Adrenal gland (tissue), 12 donors: ENCODE data around the gene PFAS. TPM values are rescaled to one million over a fixed set of nuclear protein-coding genes. Genes with fewer than 3 reads are reported as not detected.

ENCODE experiments used
- DNase-seq, 7 donors: peaks; one replicate each; pipeline ENCODE4 v3.0.0-alpha.2; 2019 to 2020
- H3K27ac ChIP-seq, 5 donors: fragments of 200-600 bp; sonication (generic) in 4 of 5; 1 replicate in 3 of 5; 2 replicates in 2 of 5; pipeline versions ENCODE4 v1.5.1 to v1.8.0; 2016 to 2020; ENCODE audit warnings: mild to moderate bottlenecking in 1 of 5
- H3K27me3 ChIP-seq: fragments of 200-600 bp; 2 replicates; pipeline ENCODE4 v1.8.0; 2021
- H3K36me3 ChIP-seq, 2 donors: fragments of 200-600 bp; replicated peaks in 1 of 2; 1 replicate in 1 of 2; 2 replicates in 1 of 2; pipeline versions ENCODE4 v1.5.1 to v1.8.0; 2018 to 2022
- H3K4me1 ChIP-seq, 2 donors: fragments of 200-600 bp; replicated peaks in 1 of 2; 1 replicate in 1 of 2; 2 replicates in 1 of 2; pipeline versions ENCODE4 v1.5.1 to v1.8.0; 2018 to 2021
- H3K4me3 ChIP-seq, 4 donors: fragments of 200-600 bp; sonication (generic) in 3 of 4; one replicate each; pipeline ENCODE4 v1.5.1; 2016 to 2018
- H3K9me3 ChIP-seq, 3 donors: fragments of 200-600 bp; sonication (generic) in 1 of 3; replicated peaks in 1 of 3; 1 replicate in 2 of 3; 2 replicates in 1 of 3; pipeline versions ENCODE4 v1.5.1 to v1.8.0; 2016 to 2021
- POLR2A ChIP-seq, 2 donors: fragments of 450-650 bp; IDR thresholded peaks; one replicate each; pipeline ENCODE4 v1.6.1; 2017; ENCODE audit warnings: antibody characterized with exemption in 2 of 2, mild to moderate bottlenecking in 2 of 2, moderate library complexity in 1 of 2
- WGBS, 4 donors: extraction: QIAGEN DNeasy Blood & Tissue Kit in 2 of 4; methylation state at CpG; one replicate each; pipeline versions ENCODE4 v1.1.5 to v1.1.7; 2013 to 2017; 5-methylcytosine and 5-hydroxymethylcytosine counted together
- intact Hi-C, 2 donors: fragments of 100-400 bp; cut with DNase I; formaldehyde crosslinking; loops; one replicate each; pipeline versions ENCODE4 v1.14.1 to v1.15.0; 2022 to 2023
- polyA plus RNA-seq, 3 donors: library from polyadenylated mRNA; stranded (reverse); fragments of 200-250 nt in 2 of 3; fragments of 350-450 nt in 1 of 3; fragmentation: Illumina TruSeq in 1 of 3; extraction: RNeasy Lipid Tissue Mini Kit (QIAGEN cat#74804) in 1 of 3; gene quantifications; one replicate each; pipeline ENCODE4 v1.2.3, GENCODE V29; 2013 to 2014
- total RNA-seq, 9 donors: library from RNA; depleted of rRNA in 4 of 9; stranded (reverse); fragments of >200 nt in 4 of 9; fragments of 120-200 nt in 1 of 9; fragmentation: NEBNext Ultra II Directional in 1 of 9; extraction: Animal tissue kit (Norgen Biotek cat#: 25700) in 1 of 9; gene quantifications; one replicate each; pipeline versions ENCODE4 v1.1.0 to v1.2.4, GENCODE V29; 2013 to 2023
- TF ChIP-seq, protein P1 (sequence below), 6 experiments: fragments of 450-650 bp in 4 of 6; fragments of 200-600 bp in 2 of 6; sonication (generic) in 1 of 6; IDR thresholded peaks; 1 replicate in 5 of 6; 2 replicates in 1 of 6; pipeline versions ENCODE4 v1.5.1 to v1.8.0; 2016 to 2021; ENCODE audit warnings: antibody characterized with exemption in 6 of 6, mild to moderate bottlenecking in 2 of 6, moderate library complexity in 1 of 6
- donor health status: healthy with polysubstance abuse.
- donor health status: Bipolar disorder and iron deficiency.
- donor health status: DM: yes; HTN: yes; CAD: no.
- donor health status: DM: no; HTN: no; CAD: no.
- donor health status: DM: no; HTN: no; CAD: no.
- donor health status: DM: yes; HTN: yes; CAD: no.

PFAS gene
- total and polyA plus RNA-seq, 12 donors = 9.7 to 53.6 (median 21.8) TPM

DNA sequence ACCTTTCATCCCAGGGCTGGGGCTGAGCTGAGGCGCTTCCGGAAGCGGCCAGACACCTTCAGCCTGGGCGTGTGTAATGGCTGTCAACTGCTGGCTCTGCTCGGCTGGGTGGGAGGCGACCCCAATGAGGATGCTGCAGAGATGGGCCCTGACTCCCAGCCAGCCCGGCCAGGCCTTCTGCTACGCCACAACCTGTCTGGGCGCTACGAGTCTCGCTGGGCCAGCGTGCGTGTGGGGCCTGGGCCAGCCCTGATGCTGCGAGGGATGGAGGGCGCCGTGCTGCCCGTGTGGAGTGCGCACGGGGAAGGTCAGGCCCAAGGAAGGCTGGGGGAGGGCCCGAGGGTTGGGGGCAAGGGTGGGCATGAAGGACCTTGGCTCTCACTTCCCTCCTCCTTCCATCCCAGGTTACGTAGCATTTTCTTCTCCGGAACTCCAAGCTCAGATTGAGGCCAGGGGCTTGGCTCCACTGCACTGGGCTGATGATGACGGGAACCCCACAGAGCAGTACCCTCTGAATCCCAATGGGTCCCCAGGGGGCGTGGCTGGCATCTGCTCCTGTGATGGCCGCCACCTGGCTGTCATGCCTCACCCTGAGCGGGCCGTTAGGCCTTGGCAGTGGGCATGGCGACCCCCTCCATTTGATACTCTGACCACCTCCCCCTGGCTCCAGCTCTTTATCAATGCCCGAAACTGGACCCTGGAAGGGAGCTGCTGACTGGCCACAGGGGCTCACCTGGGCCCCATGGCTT is 19.6 kb downstream of the PFAS start:
- Histone ChIP-seq H3K36me3 (peaks cover 0 to 44% of the 10 kb centered on the region in 2 donors), H3K4me1 (no peaks in the 10 kb centered on the region), H3K27me3 (no peaks in the 10 kb centered on the region), H3K27ac (no peak overlapping the region), H3K9me3 (no peaks in the 10 kb centered on the region), H3K4me3 (no peak overlapping the region)
- intact Hi-C loops = no loop called here
- TF ChIP-seq, protein P1, sequence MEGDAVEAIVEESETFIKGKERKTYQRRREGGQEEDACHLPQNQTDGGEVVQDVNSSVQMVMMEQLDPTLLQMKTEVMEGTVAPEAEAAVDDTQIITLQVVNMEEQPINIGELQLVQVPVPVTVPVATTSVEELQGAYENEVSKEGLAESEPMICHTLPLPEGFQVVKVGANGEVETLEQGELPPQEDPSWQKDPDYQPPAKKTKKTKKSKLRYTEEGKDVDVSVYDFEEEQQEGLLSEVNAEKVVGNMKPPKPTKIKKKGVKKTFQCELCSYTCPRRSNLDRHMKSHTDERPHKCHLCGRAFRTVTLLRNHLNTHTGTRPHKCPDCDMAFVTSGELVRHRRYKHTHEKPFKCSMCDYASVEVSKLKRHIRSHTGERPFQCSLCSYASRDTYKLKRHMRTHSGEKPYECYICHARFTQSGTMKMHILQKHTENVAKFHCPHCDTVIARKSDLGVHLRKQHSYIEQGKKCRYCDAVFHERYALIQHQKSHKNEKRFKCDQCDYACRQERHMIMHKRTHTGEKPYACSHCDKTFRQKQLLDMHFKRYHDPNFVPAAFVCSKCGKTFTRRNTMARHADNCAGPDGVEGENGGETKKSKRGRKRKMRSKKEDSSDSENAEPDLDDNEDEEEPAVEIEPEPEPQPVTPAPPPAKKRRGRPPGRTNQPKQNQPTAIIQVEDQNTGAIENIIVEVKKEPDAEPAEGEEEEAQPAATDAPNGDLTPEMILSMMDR (IDR thresholded peaks at IDR 0.05) = no peak
- no peak for TF ChIP-seq POLR2A (IDR thresholded peaks at IDR 0.05)
- 90 to 97% (median 94%) methylated on average over 10 to 29 of the region's 29 CpGs for WGBS, 4 donors
- no peak for DNase-seq

DNA sequence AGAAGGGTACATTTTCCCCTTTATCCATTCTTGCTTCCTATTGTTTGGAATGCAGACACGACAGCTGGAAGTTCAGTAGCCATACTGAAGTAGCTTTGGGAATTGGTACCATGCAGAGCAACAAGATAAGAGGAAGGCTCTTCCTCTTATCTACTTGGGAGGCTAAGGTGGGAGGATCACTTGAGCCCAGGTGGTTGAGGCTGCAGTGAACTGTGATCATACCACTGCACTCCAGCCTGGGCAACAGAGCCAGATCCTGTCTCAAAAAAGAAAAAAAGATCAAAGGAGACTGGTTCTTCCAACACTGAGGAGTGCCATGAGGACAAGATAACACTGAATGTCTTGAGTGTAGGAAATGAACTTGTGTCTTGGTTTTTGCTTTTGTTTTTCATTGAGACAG is 23.3 kb downstream of the PFAS start:
- whole genome bisulfite sequencing, 4 donors = 82 to 100% (median 91%) methylated on average over 1 of the region's 1 CpG
- H3K36me3 ChIP-seq = peaks cover 0 to 9% of the 10 kb centered on the region in 2 donors
- H3K4me1 ChIP-seq = no peaks in the 10 kb centered on the region
- TF ChIP-seq, protein P1 (IDR thresholded peaks at IDR 0.05) = no peak
- TF ChIP-seq POLR2A (IDR thresholded peaks at IDR 0.05) = no peak
- intact Hi-C loops = no loop called here
- H3K9me3 ChIP-seq = no peaks in the 10 kb centered on the region
- H3K4me3 ChIP-seq = no peak overlapping the region
- no peaks in the 10 kb centered on the region for H3K27me3 ChIP-seq
- DNase-seq = no peak
- H3K27ac ChIP-seq = no peak overlapping the region

DNA sequence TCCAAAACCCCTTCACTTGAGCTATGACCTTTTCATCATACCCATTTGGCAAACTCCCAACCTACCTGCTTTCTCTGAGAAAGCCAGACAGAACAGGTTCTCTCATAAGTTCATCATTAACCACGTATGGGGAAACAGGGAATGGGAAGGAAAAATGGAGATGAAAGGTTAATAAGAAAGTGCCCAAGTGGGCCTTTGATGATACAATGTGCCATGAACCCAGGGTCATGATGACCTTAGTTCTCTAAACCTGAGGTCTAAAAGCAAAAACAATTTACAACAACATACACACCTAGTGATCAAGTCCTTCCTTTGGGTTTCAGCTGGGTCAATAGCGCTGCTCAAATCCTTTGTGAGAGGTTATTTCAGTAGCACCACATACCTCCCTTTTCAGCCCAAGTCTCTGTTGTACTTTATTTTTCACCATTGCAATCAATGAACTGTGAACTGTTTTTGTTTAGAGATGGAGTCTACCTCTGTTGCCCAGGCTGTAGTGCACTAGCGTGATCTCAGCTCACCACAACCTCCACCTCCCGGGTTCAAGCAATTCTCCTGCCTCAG is 24.9 kb downstream of the PFAS start:
- H3K27ac ChIP-seq = no peak overlapping the region
- no peak for DNase-seq
- WGBS, 4 donors = 85 to 94% (median 90%) methylated on average over 4 of the region's 4 CpGs
- H3K27me3 ChIP-seq = no peaks in the 10 kb centered on the region
- no peaks in the 10 kb centered on the region for H3K9me3 ChIP-seq
- intact Hi-C loops = no loop called here
- no peaks in the 10 kb centered on the region for H3K4me1 ChIP-seq
- TF ChIP-seq POLR2A (IDR thresholded peaks at IDR 0.05) = no peak
- TF ChIP-seq, protein P1 (IDR thresholded peaks at IDR 0.05) = no peak
- H3K36me3 ChIP-seq = peaks cover 0 to 4% of the 10 kb centered on the region in 2 donors
- H3K4me3 ChIP-seq = no peak overlapping the region

DNA sequence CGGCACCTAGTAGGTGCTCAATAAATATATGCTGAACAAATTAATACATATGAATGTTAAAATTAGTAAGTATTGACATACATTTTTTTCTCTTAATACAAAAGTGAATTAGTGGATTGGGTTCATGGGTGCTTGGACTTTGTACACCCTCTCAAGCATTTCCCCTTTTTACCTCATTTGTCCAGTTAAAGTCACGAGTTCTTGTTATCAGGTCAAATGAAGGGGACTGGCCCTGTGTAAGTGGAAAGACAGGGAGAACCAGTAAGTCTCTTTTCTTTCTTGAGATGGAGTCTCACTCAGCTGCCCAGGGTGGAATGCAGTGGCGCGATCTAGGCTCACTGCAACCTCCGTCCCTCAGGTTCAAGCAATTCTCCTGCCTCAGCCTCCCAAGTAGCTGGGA is 25.7 kb downstream of the PFAS start:
- H3K4me1 ChIP-seq = no peaks in the 10 kb centered on the region
- WGBS, 4 donors = 79 to 98% (median 92%) methylated on average over 5 of the region's 5 CpGs
- no peak for DNase-seq
- TF ChIP-seq, protein P1 (IDR thresholded peaks at IDR 0.05) = no peak
- H3K36me3 ChIP-seq = no peaks in the 10 kb centered on the region
- H3K27ac ChIP-seq = no peak overlapping the region
- no peaks in the 10 kb centered on the region for H3K9me3 ChIP-seq
- intact Hi-C loops = no loop called here
- no peak overlapping the region for H3K4me3 ChIP-seq
- no peaks in the 10 kb centered on the region for H3K27me3 ChIP-seq
